Measurements from ENCODE around the gene KRTAP16-1.

Gene KRTAP16-1

DNA sequence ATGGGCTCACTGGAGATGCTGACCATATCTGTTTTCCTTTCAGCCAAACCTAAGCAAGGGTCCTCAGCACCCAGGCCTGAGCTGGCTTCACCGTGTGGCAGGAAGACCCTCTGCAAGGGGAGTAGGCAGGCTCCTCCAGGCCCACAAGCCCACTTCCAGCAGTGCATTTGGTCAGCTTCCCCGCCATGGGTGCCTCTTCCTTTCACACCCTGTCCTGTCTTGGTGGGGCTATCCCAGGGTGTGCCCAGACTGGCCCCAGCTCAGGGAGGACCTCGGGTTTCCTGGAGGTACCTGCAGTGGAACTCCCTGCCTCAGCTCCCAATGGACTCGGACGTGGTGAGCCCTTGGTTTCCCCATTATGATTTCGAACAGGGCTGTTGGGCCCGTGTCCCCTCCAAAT, 19.1 kb upstream of the KRTAP16-1 start:
- DNase-seq: no peak

DNA sequence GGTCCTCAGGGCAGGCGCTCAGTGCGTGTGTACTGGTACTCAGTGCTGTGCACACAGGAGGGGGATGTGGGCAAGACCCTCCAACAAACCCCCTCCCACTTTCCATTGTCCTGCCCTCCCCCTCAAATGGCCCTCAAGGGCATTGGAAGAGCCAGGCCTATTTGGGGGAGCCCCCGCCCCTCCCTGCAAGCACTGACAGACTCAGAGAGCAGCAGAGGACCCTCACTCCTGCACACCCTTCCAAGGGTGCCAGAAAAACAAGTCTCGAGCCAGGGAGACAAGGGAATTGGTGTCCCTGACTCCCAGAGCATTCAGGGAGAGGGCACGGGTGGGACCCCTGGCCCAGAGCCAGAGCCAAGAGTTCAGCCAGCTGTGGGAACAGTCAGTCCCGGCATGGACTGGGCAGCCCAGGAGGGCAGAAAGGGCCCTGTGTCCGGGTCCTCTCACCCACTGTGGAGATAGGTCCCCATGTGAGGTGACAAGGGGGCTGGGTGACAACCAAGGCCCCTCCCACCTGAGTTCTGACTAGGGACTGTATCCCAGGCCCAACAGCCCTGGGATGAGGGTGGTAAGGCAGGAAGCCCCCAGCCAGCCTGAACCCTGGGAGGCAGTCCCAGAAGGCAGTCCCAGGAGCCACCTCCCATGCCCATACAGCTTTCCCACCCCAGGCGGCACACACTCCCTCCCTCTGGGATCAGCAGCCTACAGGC, 18.5 kb upstream of the KRTAP16-1 start:
- no peak for DNase-seq

DNA sequence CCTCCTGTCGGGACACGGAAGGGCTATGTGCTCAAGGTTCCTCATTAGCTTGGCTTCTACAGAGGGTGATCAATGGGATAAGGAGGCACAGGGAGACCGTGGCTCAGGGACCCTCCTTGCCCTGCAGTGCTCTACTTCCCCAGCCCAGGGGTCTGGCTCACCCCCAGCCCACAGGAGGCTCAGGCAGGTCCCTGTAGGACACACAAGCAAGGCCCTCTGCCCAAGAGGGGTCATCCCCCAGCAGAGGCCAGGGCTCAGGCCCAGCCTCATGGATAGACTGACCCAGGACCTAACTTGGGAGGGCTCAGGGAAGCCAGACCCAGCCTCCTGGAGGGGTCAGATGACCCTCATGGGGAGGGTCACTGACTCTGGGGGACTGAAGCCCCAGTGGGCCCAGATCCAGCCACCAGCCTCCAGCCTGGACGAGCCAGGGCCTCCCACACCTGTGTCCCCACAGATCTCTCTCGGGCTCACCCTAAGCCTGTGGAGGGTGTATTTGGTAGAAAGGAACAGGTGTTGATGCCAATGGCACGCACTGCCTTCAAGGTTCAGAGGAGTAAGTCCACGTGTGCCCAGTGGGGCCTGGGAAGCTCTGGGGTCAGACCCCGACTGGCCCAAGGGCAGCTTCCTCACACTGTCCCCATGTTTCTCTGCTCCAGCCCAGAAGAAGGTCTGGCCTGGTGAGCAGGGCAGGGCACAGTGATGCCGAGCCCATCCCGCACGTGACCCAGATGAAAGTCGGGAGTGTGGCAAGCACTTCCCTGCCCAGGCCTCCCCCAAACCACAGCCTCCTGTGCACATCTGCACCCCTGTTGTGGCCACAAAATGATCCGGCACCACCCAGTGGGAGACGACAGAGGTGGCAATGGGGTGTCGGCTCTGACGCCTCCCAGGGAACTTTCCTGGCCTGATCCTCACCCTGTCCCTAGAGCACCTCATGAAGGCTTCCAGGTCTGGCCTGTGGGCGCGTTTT, 17.4 kb upstream of the KRTAP16-1 start:
- no peak for DNase-seq

DNA sequence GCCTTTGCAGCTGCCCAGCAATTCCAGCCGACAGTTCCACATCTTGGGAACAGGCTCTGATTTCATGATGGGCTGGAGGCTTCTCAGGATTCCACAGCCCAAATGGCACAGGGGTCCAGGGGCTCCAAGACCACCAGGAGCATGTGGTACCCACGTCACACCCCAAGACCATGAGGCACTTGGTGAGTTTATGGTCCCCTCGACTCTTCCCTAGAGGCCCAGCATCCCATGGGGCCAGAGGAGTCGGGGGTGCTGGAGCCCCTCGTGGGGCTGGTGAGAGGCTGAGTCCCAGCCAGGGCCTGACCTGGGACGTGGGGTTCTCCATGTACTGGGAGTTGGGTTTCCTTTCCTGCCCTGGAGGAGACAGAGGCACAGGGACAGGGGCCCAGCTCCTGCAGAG, 16.5 kb upstream of the KRTAP16-1 start:
- DNase-seq: no peak

DNA sequence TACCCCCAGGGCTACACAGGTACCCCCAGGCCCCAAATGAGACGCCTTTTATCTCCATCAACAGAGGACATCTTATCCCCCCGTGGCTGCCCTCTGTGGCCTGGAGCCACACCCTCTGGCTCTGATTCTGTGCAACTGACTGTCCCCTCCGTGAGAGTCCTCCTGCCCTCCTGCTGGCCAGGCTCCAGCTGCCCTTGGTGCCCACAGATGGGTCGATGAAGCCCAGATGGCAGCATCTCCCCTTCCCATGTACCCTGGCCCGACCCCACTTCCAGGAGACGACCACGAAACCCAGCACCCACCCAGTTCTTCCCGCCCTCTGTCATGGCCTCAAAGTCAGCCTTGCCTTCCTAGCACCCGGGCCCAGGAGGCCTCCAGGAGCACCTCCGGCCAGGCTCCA, 16.0 kb upstream of the KRTAP16-1 start:
- DNase-seq: no peak

DNA sequence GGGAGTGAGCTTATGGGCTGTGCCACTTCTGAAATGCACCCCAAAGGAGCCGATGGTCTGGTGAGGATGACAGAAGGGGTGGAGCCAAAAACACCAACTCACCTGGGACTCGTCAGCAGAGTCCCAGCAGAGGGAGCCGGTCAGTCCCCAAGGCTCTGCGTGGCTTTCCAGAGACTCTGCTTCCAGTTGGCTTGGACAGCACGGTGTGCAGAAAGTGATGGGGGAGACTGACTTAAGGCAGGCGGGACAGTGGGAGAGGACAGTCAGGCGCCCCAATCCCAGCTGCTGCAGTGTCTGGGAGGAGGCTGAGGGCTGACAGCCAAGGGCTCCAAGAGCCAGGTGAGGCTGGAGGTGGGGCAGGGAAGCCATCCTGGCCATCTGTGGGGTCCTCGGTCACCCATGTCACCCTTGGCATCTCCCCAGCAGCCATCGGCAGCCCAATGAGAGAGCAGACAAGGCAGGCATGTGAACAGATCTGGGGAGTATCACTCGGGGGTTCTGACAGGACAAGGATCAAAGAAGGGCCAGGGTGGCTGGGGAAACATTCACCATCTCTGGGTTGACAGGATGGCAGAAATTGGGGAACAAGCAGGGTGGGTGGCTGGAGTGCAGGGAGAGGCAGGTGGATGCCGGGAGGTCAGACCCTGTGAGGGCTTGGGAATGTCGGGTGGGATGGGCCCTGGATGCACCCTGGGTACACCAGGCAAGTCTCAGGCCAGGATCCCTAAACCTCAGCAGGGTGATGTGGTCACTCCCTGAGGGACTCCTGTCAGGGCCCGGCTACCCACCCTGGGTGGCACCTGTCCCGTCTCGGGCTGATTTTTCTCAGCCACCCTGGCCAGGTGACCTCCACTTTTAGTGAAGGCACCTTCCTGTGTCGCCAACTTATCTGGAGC, 15.3 kb upstream of the KRTAP16-1 start:
- peak; percentile 57 for DNase-seq

DNA sequence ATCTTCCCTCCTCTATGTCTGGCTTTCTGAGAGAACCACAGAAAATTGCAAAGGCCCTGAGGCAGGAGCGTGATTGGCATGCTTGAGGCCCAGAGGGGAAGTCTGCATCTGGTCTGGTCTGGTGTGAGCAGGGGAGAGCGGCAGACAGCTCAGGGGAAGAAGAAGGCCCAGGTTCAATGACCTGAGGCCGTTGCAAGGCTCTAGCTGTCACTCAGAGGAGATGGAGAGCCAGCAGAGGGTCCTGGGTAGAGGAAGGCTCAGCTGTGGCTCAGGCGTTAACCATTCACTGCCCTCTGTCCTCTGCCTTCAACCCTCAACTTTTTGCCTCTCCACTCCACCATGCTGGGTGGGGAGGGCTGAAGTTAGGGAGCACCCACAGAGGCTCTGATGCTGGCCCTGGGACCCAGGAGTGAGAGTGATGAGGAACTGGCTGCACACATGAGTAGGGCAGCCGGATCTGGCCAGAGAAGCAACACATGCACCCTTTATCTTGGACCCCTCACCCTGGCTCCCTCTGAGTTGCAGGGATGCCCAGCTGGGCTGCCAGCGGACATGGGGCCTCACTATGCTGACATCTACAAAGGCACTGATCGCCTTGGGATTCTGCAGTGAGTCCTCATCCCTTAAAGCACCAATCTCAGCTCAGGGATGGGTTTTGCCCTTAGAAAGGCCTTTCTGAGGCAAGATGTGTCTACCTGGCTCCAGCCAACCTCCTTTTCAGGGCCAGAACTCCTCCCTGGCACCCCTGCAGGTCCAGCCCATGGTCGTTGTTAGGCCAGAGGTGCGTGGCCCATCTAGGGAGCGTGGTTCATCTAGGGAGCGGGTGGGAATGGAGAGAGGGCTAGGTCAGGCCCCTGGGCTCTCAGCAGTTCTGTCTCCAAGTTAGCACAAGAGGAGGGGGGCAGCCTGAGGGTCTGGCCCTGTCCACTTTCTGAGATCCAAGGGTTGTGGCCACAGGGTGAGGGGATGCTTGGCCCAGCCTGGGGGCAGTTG, 14.1 kb upstream of the KRTAP16-1 start:
- DNase-seq: no peak

DNA sequence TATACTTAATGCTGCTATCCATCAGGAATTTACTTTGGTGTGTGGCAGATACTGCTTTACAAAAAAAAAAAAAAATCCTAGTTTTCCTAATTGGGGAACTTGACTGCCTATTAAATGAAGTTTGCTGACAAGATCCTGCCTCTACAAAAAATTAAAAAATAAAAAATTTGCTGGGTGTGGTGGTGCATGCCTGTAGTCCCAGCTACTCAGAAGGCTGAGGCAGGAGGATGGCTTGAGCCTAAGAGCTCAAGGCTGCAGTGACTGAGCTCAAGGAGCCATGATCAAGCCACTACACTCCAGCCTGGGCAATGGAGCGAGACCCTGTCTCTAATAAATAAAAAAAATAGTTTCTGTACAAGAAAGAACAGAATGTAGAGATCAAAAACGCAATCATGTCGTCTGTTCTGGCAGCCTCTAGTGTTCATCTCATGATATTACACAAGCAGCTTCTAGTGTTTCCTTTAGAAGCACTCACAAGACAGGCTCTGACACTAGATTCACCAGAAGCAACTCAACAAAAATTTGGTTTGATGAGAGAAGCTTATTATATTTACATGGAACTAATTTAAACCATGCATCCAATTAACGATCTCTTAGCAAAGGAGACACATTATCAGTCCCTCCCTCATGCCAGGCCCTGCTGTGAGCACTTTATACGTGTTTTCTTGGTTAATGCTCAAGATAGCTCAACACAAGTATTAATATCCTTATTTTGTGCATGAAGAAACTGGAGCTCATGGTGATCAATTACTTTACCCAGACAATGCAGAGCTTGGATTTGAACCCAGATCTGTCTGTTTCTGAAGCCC, 13.2 kb upstream of the KRTAP16-1 start:
- peak; percentile 70 for DNase-seq

DNA sequence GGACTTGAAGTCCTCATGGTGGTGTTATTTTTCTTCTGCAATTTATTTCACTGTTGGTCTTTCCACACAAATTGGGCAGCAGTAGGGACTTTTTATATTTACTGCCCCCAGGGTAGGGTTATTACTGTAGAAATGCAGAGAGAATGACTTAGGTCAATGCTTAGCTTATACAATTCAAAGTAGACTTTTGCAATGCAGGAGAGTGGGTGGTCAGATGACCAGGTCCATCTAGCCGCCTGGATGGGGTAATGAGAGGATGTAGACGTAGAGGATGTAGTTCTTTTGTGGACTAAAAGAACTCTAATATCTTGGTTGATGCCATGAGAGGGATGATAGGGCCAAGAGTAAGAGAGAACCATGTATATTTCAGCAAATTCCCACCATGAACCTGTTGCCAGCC, 9.1 kb upstream of the KRTAP16-1 start:
- DNase-seq: no peak

DNA sequence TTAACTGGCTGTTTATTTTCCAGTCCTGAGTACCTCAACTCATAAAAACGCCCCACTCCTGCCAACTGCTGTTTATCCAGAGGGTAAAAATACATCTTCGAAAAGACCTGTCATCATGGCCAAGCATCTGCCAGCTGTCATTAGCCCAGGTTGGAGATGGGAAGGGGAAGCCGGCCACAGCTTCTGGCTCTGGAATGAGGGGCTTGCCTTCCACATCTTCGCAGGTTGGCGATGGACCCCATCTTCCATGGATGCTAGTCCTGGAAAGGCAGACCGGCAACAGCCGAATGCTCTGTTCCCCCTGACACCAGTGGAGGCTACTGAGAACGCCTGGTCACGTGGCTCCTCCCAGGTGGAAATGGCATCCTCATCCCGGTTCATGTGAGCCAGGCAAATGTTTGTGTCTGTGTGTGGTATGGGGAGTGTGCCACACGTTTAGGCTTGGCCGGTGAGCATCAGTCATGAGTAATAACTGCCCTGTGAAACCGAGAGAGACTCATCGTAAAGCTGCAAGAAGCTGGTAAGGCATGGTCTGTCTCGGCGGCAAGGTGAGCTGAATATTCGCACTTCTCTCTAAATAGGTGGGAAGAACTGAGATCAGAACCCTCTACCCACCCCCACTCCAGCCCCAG, 6.8 kb upstream of the KRTAP16-1 start:
- DNase-seq: no peak

DNA sequence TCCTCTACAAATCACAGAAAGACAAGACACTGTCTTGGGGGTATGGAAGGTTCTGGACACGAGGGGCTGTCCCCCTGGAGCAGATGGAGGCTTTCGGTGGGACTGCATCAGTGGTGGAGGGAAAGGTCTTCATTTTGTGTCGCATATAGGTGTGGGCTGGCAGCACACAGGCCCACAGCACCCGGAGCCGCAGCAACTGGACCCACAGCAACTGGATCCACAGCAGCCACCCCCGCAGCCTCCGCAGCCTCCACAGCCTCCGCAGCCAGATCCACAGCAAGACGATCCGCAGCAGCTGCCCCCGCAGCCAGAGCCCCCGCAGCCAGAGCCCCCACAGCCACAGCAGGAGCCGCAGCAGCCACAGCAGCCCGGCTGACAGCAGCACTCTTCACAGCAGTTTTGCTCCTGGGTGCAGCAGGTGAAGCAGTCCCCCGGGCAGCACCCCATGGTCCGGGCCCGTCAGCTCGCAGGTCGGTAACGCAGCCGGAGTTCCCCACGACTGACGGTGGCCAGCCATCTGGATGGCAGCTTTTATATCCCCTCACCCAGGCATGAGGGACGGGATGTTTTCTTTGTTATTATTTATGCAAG, 6.2 kb upstream of the KRTAP16-1 start, which contains the start of gene KRTAP17-1:
KRTAP17-1 (minus strand) TSS at position 507 of the 591 bp plus-strand sequence; CDS start at position 447, 60 bp downstream.
- no peak for DNase-seq

DNA sequence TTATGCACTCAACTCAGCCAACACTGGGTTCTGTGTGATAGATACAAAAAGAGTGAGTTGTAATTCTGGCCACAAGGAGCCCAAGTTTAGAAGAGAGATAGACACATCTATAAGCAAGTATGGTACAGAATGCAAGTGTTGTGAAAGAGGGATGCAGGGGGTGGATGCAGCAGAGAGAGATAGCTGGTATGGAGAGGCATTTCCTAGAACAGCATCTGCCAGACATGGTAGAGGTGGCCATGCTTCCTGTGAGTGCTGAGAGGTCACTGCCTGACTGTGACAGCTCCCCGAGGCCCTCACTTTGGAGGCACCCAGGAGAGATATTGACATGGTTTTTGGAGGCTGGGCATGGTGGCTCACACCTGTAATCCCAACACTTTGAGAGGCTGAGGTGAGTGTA, 2.0 kb upstream of the KRTAP16-1 start:
- DNase-seq: no peak

DNA sequence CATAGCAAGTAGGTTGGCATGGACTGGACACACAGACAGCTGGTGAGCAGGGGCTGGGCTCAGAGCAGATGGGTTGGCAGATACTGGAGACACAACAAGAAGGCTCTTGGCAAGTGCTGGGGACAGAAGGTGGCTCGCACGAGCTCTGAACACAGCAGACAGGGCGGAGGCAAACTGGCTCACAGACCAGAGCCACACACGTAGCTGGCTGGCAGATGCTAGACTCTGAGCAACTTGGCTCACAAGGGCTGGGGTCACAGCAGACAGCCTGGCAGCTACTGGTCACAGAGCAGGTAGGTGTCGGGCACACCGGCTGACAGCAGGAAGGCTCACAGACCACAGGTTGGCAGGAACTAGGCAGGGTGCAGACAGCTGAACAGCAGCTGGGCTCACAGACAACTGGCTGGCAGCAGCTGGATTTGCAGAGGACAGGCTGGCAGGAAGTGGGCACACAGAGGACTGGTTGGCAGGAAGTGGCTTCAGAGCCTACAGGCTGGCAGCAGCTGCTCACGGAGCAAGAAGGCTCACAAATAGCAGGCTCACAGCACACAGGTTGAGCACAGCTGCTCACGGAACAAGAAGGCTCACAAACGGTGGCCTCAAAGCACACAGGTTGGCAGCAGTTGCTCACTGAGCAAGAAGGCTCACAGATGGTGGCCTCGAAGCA, 725 bp downstream of the KRTAP16-1 start:
- peak; percentile 81 for DNase-seq

DNA sequence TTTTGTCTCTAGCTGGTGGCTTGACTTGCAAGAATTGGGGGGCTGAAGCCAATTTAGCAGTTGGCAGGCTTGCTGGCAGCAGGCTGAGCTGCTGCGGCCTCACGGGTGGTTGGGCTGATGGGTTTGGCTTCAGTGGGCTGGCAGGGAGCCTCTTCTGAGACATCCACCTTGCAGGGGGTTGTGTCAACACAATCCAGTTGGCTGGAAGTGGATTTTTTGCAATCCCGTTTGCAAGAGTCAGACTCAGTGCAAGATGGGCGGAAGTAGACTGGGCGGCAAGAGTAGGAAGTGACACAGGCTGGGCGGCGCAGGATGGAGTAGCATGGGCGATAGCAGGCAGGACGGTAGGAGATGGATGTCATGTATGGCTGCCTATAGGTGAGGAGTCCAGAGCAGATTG, 1.5 kb downstream of the KRTAP16-1 start:
- no peak for DNase-seq

DNA sequence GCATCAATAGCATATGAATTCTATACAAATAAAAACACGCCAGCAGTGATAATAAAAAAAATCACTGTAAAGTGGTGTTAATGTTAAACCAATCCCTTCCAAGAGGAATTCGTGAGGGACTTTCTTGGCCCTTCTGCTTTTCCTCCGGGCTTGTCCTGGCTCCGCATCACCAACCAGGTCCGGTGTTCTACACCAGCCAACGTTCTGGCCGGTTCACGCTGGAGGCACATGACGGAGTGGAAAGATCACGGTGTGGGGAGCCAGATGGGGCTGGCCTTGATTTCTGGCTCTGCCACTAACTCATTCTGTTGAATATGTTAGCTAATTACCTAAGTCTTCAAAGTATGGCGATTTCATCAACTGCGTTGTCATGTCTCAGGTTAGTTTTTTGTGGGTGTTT, 5.0 kb downstream of the KRTAP16-1 start:
- no peak for DNase-seq

DNA sequence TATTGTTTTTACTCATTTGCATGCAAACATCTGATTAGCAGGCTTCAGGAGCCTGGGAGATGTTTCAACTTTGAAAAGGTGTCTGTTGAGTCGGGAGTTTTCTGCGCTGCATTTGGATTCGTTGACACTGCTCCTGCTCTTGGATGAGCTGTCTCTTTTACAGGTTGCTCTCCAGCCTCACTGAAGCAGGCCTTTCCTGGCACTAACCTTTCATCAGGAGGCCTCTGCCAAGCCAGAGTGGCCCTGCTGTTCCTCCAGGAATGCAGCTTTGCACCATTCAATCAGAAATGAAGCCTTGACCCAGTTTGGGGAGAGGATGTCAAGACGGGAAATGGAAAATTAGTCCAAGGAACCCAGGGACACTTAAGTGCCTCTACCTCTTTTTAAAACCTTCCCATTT, 6.1 kb downstream of the KRTAP16-1 start:
- no peak for DNase-seq

DNA sequence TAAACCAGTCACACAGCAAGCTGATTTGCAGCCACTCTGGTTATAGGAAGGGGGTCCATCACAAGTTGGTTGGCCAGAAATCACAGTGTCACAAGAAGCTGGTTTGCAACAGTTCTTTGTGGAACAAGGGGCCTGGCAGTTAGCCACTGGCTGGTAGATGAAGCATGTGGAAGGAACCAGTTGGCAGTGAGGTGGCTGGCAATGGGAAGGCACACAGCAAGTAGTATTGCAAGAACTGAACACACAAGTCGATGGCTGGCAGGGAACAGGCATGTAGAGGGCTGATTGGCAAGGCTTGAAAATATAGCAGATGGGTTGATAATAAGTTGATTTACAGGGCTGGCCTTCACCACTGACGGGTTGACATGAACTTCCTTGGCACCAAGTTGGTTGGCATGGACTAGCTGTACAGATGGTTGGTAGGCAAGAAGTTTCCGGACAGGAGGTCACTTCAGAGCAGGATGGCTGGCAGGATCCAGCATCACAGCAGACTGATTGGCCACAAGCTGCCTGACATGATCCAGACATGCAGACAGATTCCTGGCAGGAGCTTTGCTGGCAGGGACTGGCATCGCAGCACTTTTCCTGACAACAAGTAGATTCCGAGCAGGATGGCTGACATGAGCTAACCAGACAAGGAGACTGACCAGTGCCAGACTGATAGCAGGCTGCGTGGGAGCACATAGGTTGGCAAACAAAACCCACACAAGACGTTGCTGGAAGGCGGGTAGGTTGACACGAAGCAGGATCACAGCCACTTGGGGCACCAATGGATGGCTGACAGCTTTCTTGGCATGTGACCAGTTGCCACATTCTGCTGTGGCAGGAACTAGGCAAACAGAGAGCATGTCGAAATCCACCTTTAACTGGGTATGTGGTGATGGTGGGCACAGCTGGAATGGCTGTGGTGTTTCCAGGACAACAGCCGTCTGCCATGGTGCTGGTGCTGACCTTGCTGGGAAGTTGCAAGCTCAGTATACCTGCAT, 6.9 kb downstream of the KRTAP16-1 start, which contains the start of gene KRTAP29-1:
KRTAP29-1 (minus strand) TSS at position 936 of the 986 bp plus-strand sequence; CDS start at position 936, 0 bp downstream.
- no peak for DNase-seq
